Naive thymus-derived CD4-positive, alpha-beta T cell (primary cell): Measurements from ENCODE around the gene SNX15. TPM values are rescaled to one million over a fixed set of nuclear protein-coding genes. Genes with fewer than 3 reads are reported as not detected.
"Not testable (repeated sequence)": the region's sequence is repeated elsewhere in the genome, so short reads cannot be mapped to it uniquely, and the experiment has no call there.

Experiments
- ATAC-seq: fragments of 150-1000 bp; cut with Tn5 transposase; 2 replicates; pipeline ENCODE4 v1.10.0; 2021; ENCODE audit warnings: mild to moderate bottlenecking, moderate library complexity
- CTCF ChIA-PET: fragments of 350-600 bp; sonication (Branson Sonifier 250); formaldehyde crosslinking; loops from one replicate; lab custom pipeline; 2021; ENCODE audit warnings: antibody characterized with exemption; lab: Charles Lee
- POLR2A ChIA-PET: fragments of 350-600 bp; sonication (Branson Sonifier 250); formaldehyde crosslinking; loops from one replicate; lab custom pipeline; 2021; ENCODE audit warnings: antibody characterized with exemption, inconsistent platforms; lab: Charles Lee
- DNase-seq, 9 donors: peaks; one replicate each; pipeline versions ENCODE4 v3.0.0 to v3.0.0-alpha.2; 2020 to 2022; ENCODE audit warnings: mixed read lengths in 1 of 9
- H3K27ac ChIP-seq: one replicate; pipeline ENCODE4 v1.7.0; 2013; ENCODE audit warnings: mild to moderate bottlenecking, low read depth, low read length, moderate library complexity
- H3K27me3 ChIP-seq, 2 donors: one replicate each; pipeline ENCODE4 v1.7.0; 2013; ENCODE audit warnings: low read length in 2 of 2, mild to moderate bottlenecking in 2 of 2, moderate library complexity in 2 of 2; ENCODE audit not compliant: control insufficient read depth in 2 of 2, insufficient read depth in 2 of 2
- H3K36me3 ChIP-seq, 3 experiments: 1 replicate in 2 of 3; 2 replicates in 1 of 3; pipeline ENCODE4 v1.7.0; 2013; ENCODE audit warnings: low read length in 3 of 3, mild to moderate bottlenecking in 3 of 3, moderate library complexity in 1 of 3; ENCODE audit not compliant: insufficient read depth in 3 of 3, control insufficient read depth in 2 of 3
- H3K4me1 ChIP-seq, 2 donors: one replicate each; pipeline ENCODE4 v1.7.0; 2013; ENCODE audit warnings: low read length in 2 of 2, mild to moderate bottlenecking in 2 of 2, moderate library complexity in 1 of 2; ENCODE audit not compliant: control insufficient read depth in 2 of 2, insufficient read depth in 2 of 2
- H3K4me3 ChIP-seq: 2 replicates; pipeline ENCODE4 v1.7.0; 2013; ENCODE audit warnings: mild to moderate bottlenecking, low read length
- H3K9me3 ChIP-seq, 3 experiments: 1 replicate in 2 of 3; 2 replicates in 1 of 3; pipeline ENCODE4 v1.7.0; 2013; ENCODE audit warnings: low read length in 3 of 3; ENCODE audit not compliant: control insufficient read depth in 2 of 3
- H3K27ac Mint-ChIP-seq, 9 donors: one replicate each; pipeline ENCODE4 v1.8.0; 2020 to 2022; ENCODE audit warnings: mixed read lengths in 9 of 9, mild to moderate bottlenecking in 8 of 9, moderate library complexity in 5 of 9, inconsistent platforms in 2 of 9
- H3K27me3 Mint-ChIP-seq, 5 donors: one replicate each; pipeline ENCODE4 v1.8.0; 2021 to 2022; ENCODE audit warnings: mixed read lengths in 5 of 5, mild to moderate bottlenecking in 1 of 5
- H3K36me3 Mint-ChIP-seq, 5 donors: one replicate each; pipeline ENCODE4 v1.8.0; 2020 to 2022; ENCODE audit warnings: mixed read lengths in 5 of 5, mild to moderate bottlenecking in 3 of 5, inconsistent platforms in 1 of 5
- H3K4me1 Mint-ChIP-seq, 7 donors: one replicate each; pipeline ENCODE4 v1.8.0; 2020 to 2022; ENCODE audit warnings: mixed read lengths in 7 of 7, mild to moderate bottlenecking in 3 of 7, inconsistent platforms in 1 of 7
- H3K4me3 Mint-ChIP-seq, 10 donors: one replicate each; pipeline ENCODE4 v1.8.0; 2020 to 2022; ENCODE audit warnings: mild to moderate bottlenecking in 10 of 10, mixed read lengths in 10 of 10, moderate library complexity in 6 of 10, inconsistent platforms in 2 of 10
- H3K9me3 Mint-ChIP-seq, 11 donors: one replicate each; pipeline ENCODE4 v1.8.0; 2020 to 2022; ENCODE audit warnings: mixed read lengths in 11 of 11, mild to moderate bottlenecking in 4 of 11, inconsistent platforms in 1 of 11, moderate library complexity in 1 of 11
- intact Hi-C, 2 donors: fragments of 100-400 bp; cut with micrococcal nuclease; formaldehyde crosslinking; loops; one replicate each; pipeline ENCODE4 v1.15.1; 2023
- polyA plus RNA-seq, 2 donors: library from polyadenylated mRNA; unstranded; fragments of 300-500 nt; fragmentation: Illumina TruSeq; gene quantifications; one replicate each; pipeline ENCODE4 v1.2.3, GENCODE V29; 2021
- total RNA-seq, 6 experiments: library from RNA in 5 of 6; stranded (reverse) in 5 of 6; gene quantifications; 1 replicate in 5 of 6; 2 replicates in 1 of 6; pipeline ENCODE4 v1.2.3 and lab custom pipeline; 2021 to 2026

Gene SNX15, protein sequence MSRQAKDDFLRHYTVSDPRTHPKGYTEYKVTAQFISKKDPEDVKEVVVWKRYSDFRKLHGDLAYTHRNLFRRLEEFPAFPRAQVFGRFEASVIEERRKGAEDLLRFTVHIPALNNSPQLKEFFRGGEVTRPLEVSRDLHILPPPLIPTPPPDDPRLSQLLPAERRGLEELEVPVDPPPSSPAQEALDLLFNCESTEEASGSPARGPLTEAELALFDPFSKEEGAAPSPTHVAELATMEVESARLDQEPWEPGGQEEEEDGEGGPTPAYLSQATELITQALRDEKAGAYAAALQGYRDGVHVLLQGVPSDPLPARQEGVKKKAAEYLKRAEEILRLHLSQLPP
- 10 to 100 TPM; 13.1 to 29.0 (median 21.7) TPM for total RNA-seq
- 10 to 100 TPM; 13.7 to 15.7 TPM for polyA plus RNA-seq
- total RNA-seq (lab: John Stamatoyannopoulos, UW), result 3.2 reads per million, percentile 17 among the genes with 10 or more reads in this experiment

DNA sequence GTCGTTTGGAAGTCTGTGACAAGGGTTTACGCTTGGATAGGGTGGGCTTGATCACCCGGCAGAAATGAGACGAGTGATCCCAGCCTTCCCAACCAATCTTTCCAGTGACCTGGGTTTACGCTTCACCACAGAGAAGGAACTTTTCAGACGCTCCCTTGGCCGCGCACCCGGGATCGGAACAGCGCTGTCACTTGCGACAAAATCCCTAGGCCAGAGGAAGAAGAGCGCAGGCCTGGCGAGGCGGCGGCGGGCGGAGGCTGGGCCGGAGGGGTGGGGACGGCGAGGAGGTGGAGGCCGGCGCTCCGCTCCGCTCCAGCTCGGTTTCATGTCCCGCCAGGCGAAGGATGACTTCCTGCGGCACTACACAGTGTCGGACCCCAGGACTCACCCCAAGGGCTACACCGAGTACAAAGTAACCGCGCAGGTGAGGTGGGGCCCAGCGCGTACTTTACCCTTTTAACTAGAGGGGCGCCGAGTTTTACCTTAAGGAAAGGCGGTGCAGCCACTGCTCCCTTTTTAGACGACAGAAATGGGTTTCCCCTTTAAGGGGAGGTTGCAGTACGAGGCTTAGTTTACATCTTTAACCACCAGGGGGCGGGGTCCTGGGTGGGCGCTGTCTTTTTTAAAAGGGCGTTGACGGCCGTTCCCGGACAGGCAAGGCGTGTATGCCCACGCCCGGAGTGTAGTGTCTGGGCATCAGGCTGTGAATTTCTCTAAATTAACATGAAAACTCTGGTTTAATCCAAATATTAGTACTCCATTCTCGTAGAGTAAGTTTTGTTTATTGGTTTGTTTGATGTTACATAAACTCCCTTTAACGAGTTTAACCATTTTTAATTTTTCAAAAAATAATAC lies at the start of gene SNX15:
TSS of gene SNX15 (plus strand) at position 227 of the 855 bp plus-strand sequence. CDS start at position 326, 99 bp downstream.
- ATAC-seq (peak; percentile 97), DNase-seq (peak; percentile 61 to 95 (median 94))
- Mint-ChIP-seq H3K4me3 (peak within 1 kb of the TSS; percentile 66 to 91 (median 83)), H3K4me1 (peaks cover 12 to 24% (median 21%) of the 10 kb centered on the region in 7 donors), H3K27ac (peak within 1 kb of the TSS; percentile 59 to 95 (median 87)), H3K27me3 (no peaks in the 10 kb centered on the region), H3K36me3 (peaks cover 0 to 3% (median 0%) of the 10 kb centered on the region in 5 donors), H3K9me3 (no peaks in the 10 kb centered on the region)
- Histone ChIP-seq H3K4me3 (peak within 1 kb of the TSS; percentile 41), H3K27me3 (no peaks in the 10 kb centered on the region), H3K27ac (peak within 1 kb of the TSS; percentile 59), H3K4me1 (peaks cover 9 to 14% of the 10 kb centered on the region in 2 donors), H3K9me3 (no peaks in the 10 kb centered on the region), H3K36me3 (peaks cover 0 to 7% (median 0%) of the 10 kb centered on the region in 3 experiments)
- ChIA-PET POLR2A (interaction anchor here (0.5 to 4.9 kb wide), 14 partner anchors 10 to 249 kb away, joined by 3 to 28 read pairs (median 5); partner anchors contain the start of genes ARL2, FAU, MRPL49 and SAC3D1), CTCF (interaction anchor here (0.6 to 1.6 kb wide), 8 partner anchors 13 to 587 kb away, joined by 3 to 7 read pairs (median 3); partner anchors contain the start of genes FAU, MRPL49, SAC3D1 and ZNHIT2)
- intact Hi-C loops, result loop anchor here (1.0 to 5.0 kb wide), 16 partner anchors 13 to 547 kb away; partner anchors contain the start of genes ARL2 (in 2 of the 2), ATG2A (in 2 of the 2), CDCA5 (in 2 of the 2) and FAU (in 2 of the 2)

- H3K4me3 ChIP-seq, intact Hi-C loops, H3K4me1 Mint-ChIP-seq, H3K36me3 ChIP-seq, ATAC-seq, DNase-seq, H3K9me3 ChIP-seq, H3K4me3 Mint-ChIP-seq, H3K27ac ChIP-seq, H3K9me3 Mint-ChIP-seq, H3K27ac Mint-ChIP-seq, H3K36me3 Mint-ChIP-seq, H3K4me1 ChIP-seq, CTCF ChIA-PET, POLR2A ChIA-PET, H3K27me3 ChIP-seq: not testable (repeated sequence)
- H3K27me3 Mint-ChIP-seq, result peaks cover 0 to 19% (median 8%) of the 10 kb centered on the region in 5 donors
Observed at GRCh38 chr11:64983339-64983738, 43.9 kb upstream of the SNX15 start.

GRCh38 chr11:64987998-64988854 lies 39.0 kb upstream of the SNX15 start:
- no peak for DNase-seq
- Mint-ChIP-seq H3K9me3 (no peaks in the 10 kb centered on the region), H3K27ac (no peak overlapping the region), H3K4me3 (no peak overlapping the region), H3K4me1 (peaks cover 8 to 17% (median 13%) of the 10 kb centered on the region in 7 donors), H3K36me3 (no peaks in the 10 kb centered on the region), H3K27me3 (peaks cover 0 to 18% (median under 1%) of the 10 kb centered on the region in 5 donors)
- intact Hi-C loops, result no loop called here
- Histone ChIP-seq H3K4me3 (no peak overlapping the region), H3K4me1 (peaks cover 3 to 8% of the 10 kb centered on the region in 2 donors), H3K27ac (no peak overlapping the region), H3K27me3 (no peaks in the 10 kb centered on the region), H3K9me3 (no peaks in the 10 kb centered on the region), H3K36me3 (no peaks in the 10 kb centered on the region)
- ATAC-seq, result no peak
- POLR2A ChIA-PET, result interaction anchor here (0.8 kb wide), 1 partner anchor 50 kb away, joined by 4 read pairs; no protein-coding TSS in a partner anchor
- CTCF ChIA-PET, result interaction anchor here (0.6 kb wide), 1 partner anchor 152 kb away, joined by 3 read pairs; no protein-coding TSS in a partner anchor

- no peaks in the 10 kb centered on the region for H3K9me3 Mint-ChIP-seq
- Histone ChIP-seq H3K9me3 (no peaks in the 10 kb centered on the region), H3K4me1 (peaks cover 3 to 8% of the 10 kb centered on the region in 2 donors), H3K27ac (no peak overlapping the region), H3K27me3 (no peaks in the 10 kb centered on the region), H3K36me3 (no peaks in the 10 kb centered on the region), H3K4me3 (no peak overlapping the region)
- intact Hi-C loops, result no loop called here
- no peak for DNase-seq
- no peaks in the 10 kb centered on the region for H3K36me3 Mint-ChIP-seq
- CTCF ChIA-PET, result interaction anchor here (0.6 kb wide), 1 partner anchor 153 kb away, joined by 3 read pairs; no protein-coding TSS in a partner anchor
- H3K27ac Mint-ChIP-seq, result peak overlapping the region in 1 of 9 donors; percentile 41
- H3K27me3 Mint-ChIP-seq, result peaks cover 0 to 14% (median 2%) of the 10 kb centered on the region in 5 donors
- H3K4me1 Mint-ChIP-seq, result peaks cover 8 to 17% (median 13%) of the 10 kb centered on the region in 7 donors
- POLR2A ChIA-PET, result no interaction called here
- ATAC-seq, result no peak
- H3K4me3 Mint-ChIP-seq, result peak overlapping the region in 1 of 10 donors; percentile 40
Observed at GRCh38 chr11:64989416-64989815, 37.8 kb upstream of the SNX15 start.

DNA sequence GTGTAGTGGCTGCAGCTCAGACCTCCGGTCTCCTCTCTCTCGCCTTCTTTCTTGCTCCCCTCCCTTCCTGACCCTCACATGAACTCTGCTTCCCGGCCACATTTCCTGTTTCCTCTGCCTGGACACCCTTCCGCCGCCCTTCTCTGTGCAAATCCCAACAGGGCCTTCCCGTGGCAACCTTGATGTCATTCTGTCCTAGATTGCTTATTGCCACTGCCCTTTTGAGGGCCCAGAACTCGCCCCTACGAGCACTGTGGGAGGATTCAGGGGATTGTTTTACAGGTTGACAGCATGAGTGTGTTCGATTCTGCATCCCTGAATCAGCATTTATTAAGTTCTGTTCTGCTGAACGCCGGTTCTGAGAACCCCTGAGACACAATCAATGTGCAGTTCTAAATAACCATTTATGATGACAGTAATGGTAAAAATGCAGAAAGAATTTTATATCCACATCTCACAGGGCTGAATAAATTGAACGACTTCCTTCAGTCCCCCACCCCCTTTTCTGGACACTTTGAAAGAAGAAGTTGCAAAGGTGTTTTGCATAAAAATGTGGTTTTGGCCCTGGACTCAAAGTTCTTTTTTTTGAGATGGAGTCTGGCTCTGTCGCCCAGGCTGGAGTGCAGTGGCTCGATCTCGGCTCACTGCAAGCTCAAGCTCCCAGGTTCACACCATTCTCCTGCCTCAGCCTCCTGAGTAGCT lies 36.9 kb upstream of the SNX15 start:
- H3K4me1 Mint-ChIP-seq, result peaks cover 8 to 17% (median 13%) of the 10 kb centered on the region in 7 donors
- ChIA-PET POLR2A (no interaction called here), CTCF (no interaction called here)
- peak overlapping the region in 3 of 9 donors; percentile 5 to 59 (median 34) for H3K27ac Mint-ChIP-seq
- DNase-seq (no peak), ATAC-seq (peak; percentile 18)
- Histone ChIP-seq H3K27ac (no peak overlapping the region), H3K27me3 (no peaks in the 10 kb centered on the region), H3K36me3 (no peaks in the 10 kb centered on the region), H3K9me3 (no peaks in the 10 kb centered on the region), H3K4me1 (peaks cover 3 to 8% of the 10 kb centered on the region in 2 donors), H3K4me3 (no peak overlapping the region)
- peaks cover 0 to 14% (median 0%) of the 10 kb centered on the region in 5 donors for H3K27me3 Mint-ChIP-seq
- H3K9me3 Mint-ChIP-seq, result no peaks in the 10 kb centered on the region
- intact Hi-C loops, result no loop called here
- no peaks in the 10 kb centered on the region for H3K36me3 Mint-ChIP-seq
- H3K4me3 Mint-ChIP-seq, result peak overlapping the region in 3 of 10 donors; percentile 10 to 32 (median 29)
